Subcutaneous abdominal adipose tissue (tissue), 5 donors: ENCODE data around the gene TUBB.
"Not testable (repeated sequence)": the region's sequence is repeated elsewhere in the genome, so short reads cannot be mapped to it uniquely, and the experiment has no call there.

Source experiments
- H3K27ac ChIP-seq: one replicate; pipeline ENCODE4 v1.7.0; 2013; ENCODE audit warnings: low read depth, mild to moderate bottlenecking, inconsistent platforms, low read length, moderate library complexity
- H3K27me3 ChIP-seq, 5 donors: one replicate each; pipeline ENCODE4 v1.7.0; 2013; ENCODE audit warnings: low read length in 5 of 5, inconsistent platforms in 1 of 5; ENCODE audit not compliant: control insufficient read depth in 5 of 5, insufficient read depth in 4 of 5
- H3K36me3 ChIP-seq, 5 donors: one replicate each; pipeline ENCODE4 v1.7.0; 2013; ENCODE audit warnings: low read length in 5 of 5; ENCODE audit not compliant: control insufficient read depth in 5 of 5, insufficient read depth in 5 of 5
- H3K4me1 ChIP-seq, 5 donors: one replicate each; pipeline ENCODE4 v1.7.0; 2013; ENCODE audit warnings: low read length in 5 of 5, mild to moderate bottlenecking in 3 of 5, moderate library complexity in 1 of 5; ENCODE audit not compliant: control insufficient read depth in 5 of 5, insufficient read depth in 5 of 5
- H3K4me3 ChIP-seq, 5 donors: one replicate each; pipeline ENCODE4 v1.7.0; 2013; ENCODE audit warnings: low read length in 5 of 5, low read depth in 1 of 5
- H3K9ac ChIP-seq, 5 donors: one replicate each; pipeline ENCODE4 v1.7.0; 2013; ENCODE audit warnings: low read length in 5 of 5, mild to moderate bottlenecking in 4 of 5, moderate library complexity in 3 of 5
- H3K9me3 ChIP-seq, 5 donors: one replicate each; pipeline ENCODE4 v1.7.0; 2013; ENCODE audit warnings: low read length in 5 of 5; ENCODE audit not compliant: control insufficient read depth in 5 of 5
- donor health status: healthy.
- donor health status: healthy.
- donor health status: healthy.
- donor health status: healthy.
- donor health status: healthy.

The TUBB gene

DNA sequence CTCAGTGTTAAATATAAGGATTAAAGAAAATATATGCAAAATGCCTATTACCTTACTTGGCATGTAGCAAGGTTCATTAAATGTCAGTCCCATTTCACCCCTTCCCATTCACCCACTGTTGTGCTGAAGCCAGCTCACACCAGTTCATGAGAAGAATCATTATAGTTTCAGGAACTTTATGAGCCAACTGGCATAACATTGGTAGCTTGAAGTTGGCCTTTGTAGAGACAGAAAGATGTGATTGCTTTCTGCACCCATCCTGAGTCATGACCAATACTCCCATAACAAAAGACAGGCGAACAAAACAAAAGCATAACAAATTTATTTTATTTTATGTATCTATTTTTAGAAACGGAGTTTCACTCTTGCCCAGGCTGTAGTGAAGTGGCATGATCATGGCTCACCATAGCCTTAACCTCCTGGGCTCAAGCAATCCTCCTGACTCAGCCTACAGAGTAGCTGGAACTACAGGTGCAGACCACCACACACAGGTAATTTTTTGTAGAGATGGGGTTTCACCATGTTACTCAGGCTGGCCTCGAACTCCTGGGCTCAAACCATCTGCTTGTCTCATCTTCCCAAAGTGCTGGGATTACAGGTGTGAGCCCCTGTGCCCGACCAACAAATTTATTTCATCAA lies 41.8 kb downstream of the TUBB start:
- H3K9me3 ChIP-seq: no peaks in the 10 kb centered on the region
- peaks cover 0 to 3% (median 0%) of the 10 kb centered on the region in 5 donors for H3K27me3 ChIP-seq
- H3K27ac ChIP-seq: no peak overlapping the region
- no peak overlapping the region for H3K9ac ChIP-seq
- no peak overlapping the region for H3K4me3 ChIP-seq
- peaks cover 0 to 26% (median 6%) of the 10 kb centered on the region in 5 donors for H3K4me1 ChIP-seq
- H3K36me3 ChIP-seq: no peaks in the 10 kb centered on the region

DNA sequence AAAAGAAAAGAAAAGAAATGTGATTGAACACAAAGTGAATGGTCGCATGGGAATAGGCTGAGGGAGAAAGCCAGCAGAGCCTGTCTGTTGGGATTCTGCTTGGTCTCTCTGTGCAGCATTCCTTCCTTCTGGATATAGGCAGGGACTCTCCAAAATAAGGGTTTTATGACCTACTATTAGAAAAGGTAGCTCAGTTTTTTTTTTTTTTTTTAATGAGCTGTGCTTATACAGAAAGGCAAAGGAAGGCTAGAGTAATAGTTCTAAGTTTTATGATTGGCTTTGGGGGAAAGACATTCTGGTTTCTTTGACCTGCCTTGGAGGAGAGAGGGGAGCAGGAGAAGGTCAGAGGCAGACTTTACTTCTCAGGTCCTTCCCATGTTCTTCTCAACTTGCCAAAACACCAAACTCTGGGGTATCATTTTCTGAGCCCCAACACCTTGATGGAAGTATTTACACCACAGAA lies 43.0 kb downstream of the TUBB start:
- H3K9ac ChIP-seq: no peak overlapping the region
- no peaks in the 10 kb centered on the region for H3K36me3 ChIP-seq
- no peak overlapping the region for H3K4me3 ChIP-seq
- peaks cover 0 to 3% (median 0%) of the 10 kb centered on the region in 5 donors for H3K27me3 ChIP-seq
- peaks cover 0 to 23% (median 6%) of the 10 kb centered on the region in 5 donors for H3K4me1 ChIP-seq
- H3K27ac ChIP-seq: no peak overlapping the region
- H3K9me3 ChIP-seq: no peaks in the 10 kb centered on the region

DNA sequence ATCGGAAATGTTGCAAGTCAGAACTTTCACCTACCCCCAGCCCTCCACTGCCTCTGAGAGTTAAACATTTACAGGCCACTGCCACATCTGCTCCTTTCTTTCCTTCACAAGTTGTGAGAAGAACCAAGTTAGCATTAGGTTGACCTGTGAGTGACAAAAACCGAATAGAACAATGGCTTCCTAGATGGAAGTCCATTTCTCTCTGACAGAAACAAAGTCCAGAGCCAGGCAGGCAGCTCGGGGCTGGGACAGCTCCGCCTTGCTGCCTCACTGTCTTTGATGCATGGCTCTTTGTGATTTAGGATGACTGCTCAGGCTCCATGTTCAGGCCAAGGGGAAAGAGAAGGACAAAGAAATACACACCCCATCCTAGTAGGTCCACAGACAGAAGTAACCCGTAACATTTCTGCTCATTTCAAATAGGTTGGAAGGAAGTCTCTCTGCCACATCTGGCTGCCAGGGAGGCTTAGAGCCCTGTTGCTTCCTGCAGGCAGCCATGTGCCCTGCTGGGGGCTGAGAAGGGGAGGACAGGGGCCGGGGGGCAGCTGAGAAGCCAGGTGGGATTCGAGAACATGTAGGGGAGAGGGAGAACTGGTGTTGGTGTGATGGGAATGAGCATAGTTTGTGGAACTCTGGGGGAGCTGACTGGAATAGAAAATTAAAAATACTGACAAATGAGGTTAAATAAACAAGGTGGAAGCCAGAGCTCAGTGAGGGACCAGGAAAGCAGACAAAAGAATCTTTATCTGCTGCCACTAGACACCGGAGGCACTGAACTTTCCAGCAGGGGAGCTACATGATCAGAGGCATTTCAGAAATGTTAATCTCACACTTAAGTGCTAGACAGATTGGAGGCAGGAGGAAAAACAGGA lies 43.7 kb downstream of the TUBB start:
- Histone ChIP-seq H3K9me3 (no peaks in the 10 kb centered on the region), H3K4me1 (peaks cover 0 to 24% (median 9%) of the 10 kb centered on the region in 5 donors), H3K9ac (no peak overlapping the region), H3K27ac (no peak overlapping the region), H3K27me3 (peaks cover 0 to 3% (median 0%) of the 10 kb centered on the region in 5 donors), H3K36me3 (no peaks in the 10 kb centered on the region), H3K4me3 (no peak overlapping the region)

DNA sequence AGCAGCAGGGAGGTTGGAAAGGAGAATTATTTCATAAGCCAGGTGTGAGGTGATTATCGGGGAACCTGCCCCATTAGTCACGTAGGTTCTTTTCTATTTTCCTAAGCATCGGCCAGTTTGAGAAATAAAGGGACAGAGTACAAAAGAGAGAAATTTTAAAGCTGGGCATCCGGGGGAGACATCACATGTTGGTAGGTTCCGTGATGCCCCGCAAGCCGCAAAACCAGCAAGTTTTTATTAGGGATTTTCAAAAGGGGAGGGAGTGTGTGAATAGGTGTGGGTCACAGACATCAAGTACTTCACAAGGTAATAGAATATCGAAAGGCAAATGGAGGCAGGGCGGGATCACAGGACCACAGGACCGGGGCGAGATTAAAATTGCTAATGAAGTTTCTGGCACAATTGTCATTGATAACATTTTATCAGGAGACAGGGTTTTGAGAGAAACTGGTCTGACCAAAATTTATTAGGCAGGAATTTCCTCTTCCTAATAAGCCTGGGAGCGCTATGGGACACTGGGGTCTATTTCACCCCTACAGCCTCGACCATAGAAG lies 44.4 kb downstream of the TUBB start:
- H3K9me3 ChIP-seq, H3K36me3 ChIP-seq, H3K9ac ChIP-seq, H3K27me3 ChIP-seq, H3K27ac ChIP-seq, H3K4me3 ChIP-seq: not testable (repeated sequence)
- H3K4me1 ChIP-seq: peaks cover 4 to 24% (median 15%) of the 10 kb centered on the region in 5 donors

DNA sequence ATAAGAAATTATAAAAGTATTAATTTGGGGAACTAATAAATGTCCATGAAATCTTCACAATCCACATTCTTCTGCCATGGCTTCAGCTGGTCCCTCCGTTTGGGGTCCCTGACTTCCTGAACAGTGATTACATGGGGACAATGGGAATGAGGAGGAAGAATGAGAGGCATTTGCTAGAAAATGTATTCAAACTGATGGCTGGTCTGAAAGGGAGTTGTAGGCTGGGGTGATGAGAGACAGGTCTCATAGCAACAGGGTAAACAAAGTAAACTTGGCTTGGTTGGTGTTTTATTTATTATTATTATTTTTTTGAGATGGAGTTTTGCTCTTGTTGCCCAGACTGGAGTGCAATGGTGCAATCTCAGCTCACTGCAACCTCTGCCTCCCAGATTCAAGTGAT lies 45.3 kb downstream of the TUBB start:
- H3K9ac ChIP-seq, H3K4me3 ChIP-seq, H3K27ac ChIP-seq, H3K27me3 ChIP-seq, H3K9me3 ChIP-seq, H3K36me3 ChIP-seq: not testable (repeated sequence)
- peaks cover 5 to 20% (median 13%) of the 10 kb centered on the region in 5 donors for H3K4me1 ChIP-seq

DNA sequence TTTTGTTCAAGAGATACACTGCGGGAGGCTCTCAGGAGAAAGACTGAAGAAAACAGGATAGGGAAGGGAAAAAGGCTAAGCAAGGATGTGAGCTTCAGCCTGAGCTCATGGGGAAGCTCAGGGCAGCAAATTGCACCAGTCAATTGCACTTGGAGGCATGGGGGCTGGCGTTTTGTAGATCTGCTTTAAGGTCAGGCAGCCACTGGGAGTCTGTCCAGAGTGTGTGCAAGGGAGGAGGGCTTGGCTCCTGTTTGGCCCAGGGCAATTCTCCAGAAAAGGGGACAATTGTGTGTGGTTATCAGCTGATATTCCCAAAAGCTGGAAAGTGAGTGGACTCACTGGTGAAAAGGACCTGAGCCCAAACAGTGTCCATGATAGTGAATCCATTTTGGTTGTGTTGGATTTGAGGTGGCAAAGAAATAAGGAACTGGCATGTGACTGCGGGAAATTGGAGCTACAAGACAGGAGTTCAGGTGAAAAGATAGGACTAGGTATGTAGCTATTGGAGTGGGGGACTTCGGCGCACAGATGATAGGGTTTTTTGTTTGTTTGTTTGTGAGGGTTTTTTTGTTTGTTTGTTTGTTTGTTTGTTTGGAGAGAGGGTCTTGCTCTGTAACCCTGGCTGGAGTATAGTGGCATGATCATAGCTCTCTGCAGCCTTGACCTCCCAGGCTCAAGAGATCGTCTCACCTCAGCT lies 46.5 kb downstream of the TUBB start:
- Histone ChIP-seq H3K27ac (no peak overlapping the region), H3K27me3 (peaks cover 0 to 3% (median 0%) of the 10 kb centered on the region in 5 donors), H3K4me1 (peaks cover 5 to 17% (median 10%) of the 10 kb centered on the region in 5 donors), H3K4me3 (no peak overlapping the region), H3K9me3 (no peaks in the 10 kb centered on the region), H3K9ac (no peak overlapping the region), H3K36me3 (no peaks in the 10 kb centered on the region)

DNA sequence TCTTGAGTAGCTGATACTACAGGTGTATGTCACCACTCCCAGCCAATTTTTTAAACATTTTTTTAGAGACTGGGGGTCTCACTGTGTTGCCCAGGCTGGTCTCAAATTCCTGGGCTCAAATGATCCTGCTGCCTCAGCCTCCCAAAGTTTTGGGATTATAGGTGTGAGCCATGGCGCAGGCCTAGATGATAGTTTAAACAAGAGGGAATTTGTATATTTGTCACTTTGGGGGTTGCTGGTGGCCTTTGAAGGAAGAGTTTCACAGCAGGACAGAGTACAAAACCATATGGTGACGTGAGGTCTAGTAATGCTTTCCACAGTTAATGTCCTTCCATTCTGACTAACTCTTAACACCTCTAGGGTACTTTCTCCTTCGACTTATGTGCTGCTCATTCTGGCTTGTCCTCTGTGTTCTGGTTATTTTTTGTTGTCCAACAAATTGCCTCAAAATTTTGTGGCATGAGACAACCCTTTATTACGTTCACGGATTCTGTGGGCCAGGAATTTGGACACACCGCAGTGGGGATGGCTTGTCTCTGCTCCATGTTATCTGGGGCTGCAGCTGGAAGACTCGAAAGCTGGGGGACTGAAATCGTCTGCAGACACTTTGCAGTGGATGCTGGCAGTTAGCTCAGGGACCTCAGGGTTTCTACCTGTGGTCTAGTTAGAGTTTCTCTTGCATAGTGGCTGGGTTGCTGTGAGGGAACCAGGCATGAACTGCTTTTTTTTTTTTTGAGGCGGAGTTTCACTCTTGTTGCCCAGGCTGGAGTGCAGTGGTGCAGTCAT lies 47.2 kb downstream of the TUBB start:
- H3K27ac ChIP-seq: no peak overlapping the region
- H3K9ac ChIP-seq: no peak overlapping the region
- peaks cover 5 to 17% (median 10%) of the 10 kb centered on the region in 5 donors for H3K4me1 ChIP-seq
- H3K27me3 ChIP-seq: peaks cover 0 to 3% (median 0%) of the 10 kb centered on the region in 5 donors
- H3K9me3 ChIP-seq: no peaks in the 10 kb centered on the region
- no peak overlapping the region for H3K4me3 ChIP-seq
- no peaks in the 10 kb centered on the region for H3K36me3 ChIP-seq

DNA sequence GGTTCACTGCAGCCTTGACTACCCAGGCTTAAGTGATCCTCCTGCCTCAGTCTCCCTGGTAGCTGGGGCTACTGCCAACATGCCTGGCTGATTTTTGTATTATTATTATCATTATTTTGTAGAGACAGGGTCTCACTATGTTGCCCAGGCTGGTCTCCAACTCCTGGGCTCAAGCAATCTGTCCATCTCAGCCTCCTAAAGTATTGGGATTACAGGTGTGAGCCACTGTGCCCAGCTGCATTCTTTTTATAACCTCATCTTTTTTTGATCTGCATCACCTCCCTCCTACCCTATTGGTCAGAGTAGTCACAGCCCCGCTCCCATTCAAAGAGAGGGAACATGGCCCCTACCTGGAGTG lies 47.8 kb downstream of the TUBB start:
- Histone ChIP-seq H3K36me3 (no peaks in the 10 kb centered on the region), H3K27me3 (peaks cover 0 to 3% (median 0%) of the 10 kb centered on the region in 5 donors), H3K4me1 (peaks cover 5 to 17% (median 10%) of the 10 kb centered on the region in 5 donors), H3K9me3 (no peaks in the 10 kb centered on the region), H3K4me3 (no peak overlapping the region), H3K9ac (no peak overlapping the region), H3K27ac (no peak overlapping the region)

DNA sequence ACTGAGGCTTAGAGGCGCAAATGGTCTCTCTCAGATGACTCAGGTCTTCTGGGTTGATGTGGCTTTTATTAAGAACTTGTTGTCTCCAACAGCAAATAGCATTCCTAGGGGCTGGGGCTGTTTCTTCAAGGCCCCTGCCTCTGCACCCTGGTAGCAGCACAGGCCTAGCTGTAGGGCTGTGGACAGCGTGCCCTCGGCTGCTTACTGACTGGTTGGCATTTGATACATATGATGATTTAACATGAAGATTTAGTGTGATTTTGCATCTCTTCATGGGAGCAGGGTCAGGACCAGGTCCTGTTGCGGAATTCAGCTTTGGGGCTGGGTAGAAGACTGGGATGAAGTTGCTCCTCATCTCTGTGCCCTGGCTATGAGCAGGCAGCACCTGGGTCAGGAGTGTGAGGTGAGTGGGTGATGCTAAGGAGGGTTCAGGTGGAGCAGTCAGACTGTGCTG lies 48.5 kb downstream of the TUBB start:
- H3K27me3 ChIP-seq: peaks cover 0 to 3% (median 0%) of the 10 kb centered on the region in 5 donors
- H3K4me1 ChIP-seq: peaks cover 5 to 17% (median 10%) of the 10 kb centered on the region in 5 donors

More for the DNA sequence above, 48.5 kb downstream of the TUBB start:
- H3K27ac ChIP-seq: no peak overlapping the region
- peak overlapping the region in 1 of 5 donors; percentile 29 for H3K4me3 ChIP-seq
- no peaks in the 10 kb centered on the region for H3K36me3 ChIP-seq
- peak overlapping the region in 1 of 5 donors; percentile 51 for H3K9ac ChIP-seq
- H3K9me3 ChIP-seq: no peaks in the 10 kb centered on the region
